WERI-Rb-1 (cell line): ENCODE measurements around the gene TLE7.

Experiments used
- DNase-seq: peaks from one replicate; pipeline ENCODE4 v3.0.0-alpha.2; 2020
- H3K27ac ChIP-seq: fragments of 250-450 bp; sonication (Bioruptor Pico); 2 replicates; pipeline ENCODE4 v1.5.1; 2020; ENCODE audit warnings: mild to moderate bottlenecking, moderate library complexity
- H3K27me3 ChIP-seq: fragments of 250-450 bp; sonication (Bioruptor Pico); 2 replicates; pipeline ENCODE4 v1.5.1; 2021; ENCODE audit warnings: mild to moderate bottlenecking, low read depth, moderate library complexity; ENCODE audit not compliant: insufficient read depth, severe bottlenecking
- H3K36me3 ChIP-seq: fragments of 250-450 bp; sonication (Bioruptor Pico); 2 replicates; pipeline ENCODE4 v1.5.1; 2020; ENCODE audit warnings: mild to moderate bottlenecking, moderate library complexity
- H3K4me3 ChIP-seq: 2 replicates; pipeline ENCODE4 v1.5.1; 2011; ENCODE audit warnings: low read depth, mild to moderate bottlenecking, control low read depth, low read length
- H3K9me3 ChIP-seq: fragments of 250-450 bp; sonication (Bioruptor Pico); 2 replicates; pipeline ENCODE4 v1.5.1; 2021; ENCODE audit warnings: mild to moderate bottlenecking, moderate library complexity; ENCODE audit not compliant: severe bottlenecking
- TF ChIP-seq, protein P1 (sequence below): IDR thresholded peaks from 2 replicates; pipeline ENCODE4 v1.5.1; 2011; ENCODE audit warnings: low read depth, mild to moderate bottlenecking, control low read depth, inconsistent platforms, low read length

TLE7 gene

DNA sequence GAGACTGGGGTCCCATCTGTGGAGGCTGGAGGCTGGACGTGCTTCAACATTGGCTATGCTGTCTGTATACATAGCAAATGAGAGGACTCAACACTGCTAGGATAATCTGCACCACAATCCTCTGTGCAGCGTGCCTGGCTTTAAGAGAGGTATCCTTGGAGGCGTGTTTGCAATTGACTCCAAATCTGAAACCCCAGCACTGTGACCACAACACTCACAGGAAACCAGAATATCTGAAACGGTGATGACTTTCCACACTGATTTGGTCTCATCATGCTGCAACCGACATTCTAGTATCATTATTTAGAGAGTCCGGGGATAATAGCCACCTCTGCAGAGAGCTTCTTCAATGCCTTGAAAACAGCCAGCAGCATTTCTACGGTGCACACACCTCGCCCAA lies 35.1 kb downstream of the TLE7 start:
- TF ChIP-seq, protein P1, sequence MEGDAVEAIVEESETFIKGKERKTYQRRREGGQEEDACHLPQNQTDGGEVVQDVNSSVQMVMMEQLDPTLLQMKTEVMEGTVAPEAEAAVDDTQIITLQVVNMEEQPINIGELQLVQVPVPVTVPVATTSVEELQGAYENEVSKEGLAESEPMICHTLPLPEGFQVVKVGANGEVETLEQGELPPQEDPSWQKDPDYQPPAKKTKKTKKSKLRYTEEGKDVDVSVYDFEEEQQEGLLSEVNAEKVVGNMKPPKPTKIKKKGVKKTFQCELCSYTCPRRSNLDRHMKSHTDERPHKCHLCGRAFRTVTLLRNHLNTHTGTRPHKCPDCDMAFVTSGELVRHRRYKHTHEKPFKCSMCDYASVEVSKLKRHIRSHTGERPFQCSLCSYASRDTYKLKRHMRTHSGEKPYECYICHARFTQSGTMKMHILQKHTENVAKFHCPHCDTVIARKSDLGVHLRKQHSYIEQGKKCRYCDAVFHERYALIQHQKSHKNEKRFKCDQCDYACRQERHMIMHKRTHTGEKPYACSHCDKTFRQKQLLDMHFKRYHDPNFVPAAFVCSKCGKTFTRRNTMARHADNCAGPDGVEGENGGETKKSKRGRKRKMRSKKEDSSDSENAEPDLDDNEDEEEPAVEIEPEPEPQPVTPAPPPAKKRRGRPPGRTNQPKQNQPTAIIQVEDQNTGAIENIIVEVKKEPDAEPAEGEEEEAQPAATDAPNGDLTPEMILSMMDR = no peak
- H3K27ac ChIP-seq = no peak overlapping the region
- H3K9me3 ChIP-seq = peaks cover 12% of the 10 kb centered on the region
- H3K4me3 ChIP-seq = no peak overlapping the region
- no peak for DNase-seq
- H3K27me3 ChIP-seq = no peaks in the 10 kb centered on the region
- H3K36me3 ChIP-seq = no peaks in the 10 kb centered on the region

DNA sequence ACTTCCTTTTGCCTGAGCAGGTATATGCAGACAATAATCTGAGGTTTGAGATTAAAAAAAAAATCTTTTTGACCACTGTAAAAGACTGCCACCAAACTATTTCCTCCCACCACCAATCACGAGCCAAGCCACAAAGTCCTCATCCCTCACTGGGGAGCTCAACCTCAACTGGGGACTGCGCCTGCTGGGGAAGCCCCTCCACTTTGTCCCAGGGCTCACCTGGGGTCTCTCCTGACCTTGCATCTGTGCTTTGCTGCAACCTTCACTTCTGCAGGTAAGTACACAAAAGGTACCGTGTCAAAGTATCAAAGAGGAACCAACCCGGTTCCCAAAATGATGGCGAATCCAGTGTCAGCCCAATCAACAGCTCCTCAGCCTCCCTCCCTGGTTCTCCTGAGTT lies 35.5 kb downstream of the TLE7 start:
- no peaks in the 10 kb centered on the region for H3K36me3 ChIP-seq
- no peaks in the 10 kb centered on the region for H3K27me3 ChIP-seq
- peaks cover 12% of the 10 kb centered on the region for H3K9me3 ChIP-seq
- no peak overlapping the region for H3K27ac ChIP-seq
- TF ChIP-seq, protein P1 = no peak
- no peak for DNase-seq
- H3K4me3 ChIP-seq = no peak overlapping the region

DNA sequence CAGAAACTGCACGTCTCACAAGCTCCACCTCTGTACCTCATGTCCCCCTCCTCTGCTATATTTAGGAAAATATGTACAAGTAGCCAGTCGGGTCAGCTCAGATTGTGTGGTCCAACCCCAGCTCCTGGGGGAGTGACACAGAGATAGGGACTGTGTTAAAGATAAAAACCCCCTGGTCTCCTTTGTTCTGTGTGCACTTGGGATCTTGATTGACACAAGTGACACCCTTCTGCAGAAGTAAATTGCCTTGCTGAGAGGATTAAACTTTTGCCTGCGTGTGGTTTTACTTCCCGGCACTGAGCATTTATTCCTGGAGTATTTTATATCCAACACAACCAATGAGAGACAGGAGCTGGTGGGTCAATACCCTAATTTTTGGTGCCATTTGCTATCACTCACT lies 37.5 kb downstream of the TLE7 start:
- Histone ChIP-seq H3K27ac (no peak overlapping the region), H3K27me3 (no peaks in the 10 kb centered on the region), H3K9me3 (peaks cover 12% of the 10 kb centered on the region), H3K4me3 (no peak overlapping the region), H3K36me3 (no peaks in the 10 kb centered on the region)
- TF ChIP-seq, protein P1 = no peak
- no peak for DNase-seq

DNA sequence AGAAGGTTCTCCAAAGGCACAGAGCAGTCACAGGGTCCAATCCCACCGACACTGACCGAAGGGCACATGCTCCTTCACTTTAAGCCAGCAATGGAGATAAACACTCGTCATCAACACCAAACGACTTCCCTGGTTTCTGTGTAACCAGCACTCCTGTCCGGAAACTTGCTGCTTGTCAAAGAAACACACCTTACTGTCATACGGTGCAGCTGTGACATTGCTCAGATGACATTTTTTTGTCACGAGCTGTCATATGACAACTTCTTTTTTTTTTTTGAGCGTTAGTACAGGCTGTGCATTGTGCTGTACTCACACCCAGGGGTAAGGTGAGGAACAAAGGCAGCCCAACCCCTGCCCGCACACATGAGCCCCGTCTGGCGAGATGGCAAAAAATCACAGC lies 39.2 kb downstream of the TLE7 start:
- Histone ChIP-seq H3K27ac (no peak overlapping the region), H3K9me3 (peaks cover 12% of the 10 kb centered on the region), H3K36me3 (no peaks in the 10 kb centered on the region), H3K4me3 (no peak overlapping the region), H3K27me3 (no peaks in the 10 kb centered on the region)
- DNase-seq = no peak
- TF ChIP-seq, protein P1 = no peak

DNA sequence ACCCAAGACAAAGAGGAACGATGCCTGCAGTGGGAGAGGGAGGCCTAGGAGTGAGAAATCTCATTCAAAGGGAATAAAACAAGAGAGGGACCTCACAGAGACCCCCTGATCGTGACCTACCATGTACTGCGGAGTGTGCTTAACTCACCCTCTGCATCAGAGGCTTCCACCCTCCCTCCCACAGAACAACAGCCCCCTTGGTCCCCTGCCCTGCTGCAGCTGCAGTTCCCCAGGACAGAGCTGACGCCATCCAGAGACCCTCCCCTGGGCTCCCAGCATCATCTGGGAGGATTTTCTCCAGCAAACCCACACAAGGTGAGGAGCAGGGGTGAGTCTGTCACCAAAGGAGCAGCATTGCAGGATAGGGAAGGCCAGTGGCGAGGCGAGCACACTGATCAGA lies 39.8 kb downstream of the TLE7 start:
- no peak for DNase-seq
- TF ChIP-seq, protein P1 = no peak
- Histone ChIP-seq H3K4me3 (no peak overlapping the region), H3K36me3 (no peaks in the 10 kb centered on the region), H3K27me3 (no peaks in the 10 kb centered on the region), H3K27ac (no peak overlapping the region), H3K9me3 (peaks cover 16% of the 10 kb centered on the region)

DNA sequence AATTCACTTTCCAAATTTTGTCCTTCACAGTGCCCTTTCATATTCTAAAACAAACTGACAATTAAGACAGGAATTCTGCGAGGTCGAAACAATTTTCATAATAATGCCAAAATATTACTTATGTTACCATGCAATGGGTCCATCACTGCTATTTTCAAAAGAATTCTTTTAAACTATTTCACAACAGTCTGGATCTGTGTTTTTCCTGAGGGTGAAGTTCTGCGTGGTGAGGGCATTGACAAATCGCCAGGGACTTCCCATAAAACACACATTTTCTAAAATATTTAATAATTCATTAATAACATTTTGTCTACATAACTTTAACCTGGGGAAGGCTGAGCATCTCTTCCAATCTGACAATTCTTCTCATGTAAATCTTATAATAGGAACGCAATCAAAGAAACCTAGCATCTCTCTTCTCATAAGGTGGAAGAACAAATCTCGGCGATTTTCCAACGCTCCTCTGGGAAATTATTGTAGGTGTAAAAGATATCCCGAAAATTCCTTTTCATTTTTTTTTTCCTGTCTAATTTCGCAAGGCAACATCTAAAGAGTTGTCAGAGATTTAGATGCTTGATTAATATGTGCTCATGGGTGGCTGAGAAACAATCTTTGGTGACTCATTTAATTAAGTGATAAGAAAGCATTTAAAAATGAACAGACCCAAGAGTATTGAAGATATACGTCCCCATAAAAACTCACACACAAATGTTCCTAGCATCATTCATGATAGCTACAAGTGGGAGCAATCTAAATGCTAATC lies 41.9 kb downstream of the TLE7 start:
- DNase-seq = no peak
- peaks cover 13% of the 10 kb centered on the region for H3K9me3 ChIP-seq
- no peak overlapping the region for H3K4me3 ChIP-seq
- H3K36me3 ChIP-seq = no peaks in the 10 kb centered on the region
- TF ChIP-seq, protein P1 = no peak
- no peaks in the 10 kb centered on the region for H3K27me3 ChIP-seq
- H3K27ac ChIP-seq = no peak overlapping the region
